Stimulated activated naive CD8-positive, alpha-beta T cell treated with anti-CD3 and anti-CD28 coated beads, Interleukin-15, Interleukin-2, amounts not matched to agents 100 ng/mL and 50 ng/mL, for 24 hours (primary cell): Measurements from ENCODE around the gene GNA15.

ENCODE experiments used
- H3K27ac Mint-ChIP-seq: one replicate; pipeline ENCODE4 v1.8.0; 2021; ENCODE audit warnings: mild to moderate bottlenecking, mixed read lengths
- H3K27me3 Mint-ChIP-seq: one replicate; pipeline ENCODE4 v1.8.0; 2021; ENCODE audit warnings: mixed read lengths
- H3K36me3 Mint-ChIP-seq: one replicate; pipeline ENCODE4 v1.8.0; 2021; ENCODE audit warnings: low read depth, mixed read lengths
- H3K4me1 Mint-ChIP-seq: one replicate; pipeline ENCODE4 v1.8.0; 2021; ENCODE audit warnings: low read depth, mixed read lengths
- H3K4me3 Mint-ChIP-seq: one replicate; pipeline ENCODE4 v1.8.0; 2021; ENCODE audit warnings: mild to moderate bottlenecking, mixed read lengths
- H3K9me3 Mint-ChIP-seq: one replicate; pipeline ENCODE4 v1.8.0; 2021; ENCODE audit warnings: mixed read lengths

Gene GNA15

DNA sequence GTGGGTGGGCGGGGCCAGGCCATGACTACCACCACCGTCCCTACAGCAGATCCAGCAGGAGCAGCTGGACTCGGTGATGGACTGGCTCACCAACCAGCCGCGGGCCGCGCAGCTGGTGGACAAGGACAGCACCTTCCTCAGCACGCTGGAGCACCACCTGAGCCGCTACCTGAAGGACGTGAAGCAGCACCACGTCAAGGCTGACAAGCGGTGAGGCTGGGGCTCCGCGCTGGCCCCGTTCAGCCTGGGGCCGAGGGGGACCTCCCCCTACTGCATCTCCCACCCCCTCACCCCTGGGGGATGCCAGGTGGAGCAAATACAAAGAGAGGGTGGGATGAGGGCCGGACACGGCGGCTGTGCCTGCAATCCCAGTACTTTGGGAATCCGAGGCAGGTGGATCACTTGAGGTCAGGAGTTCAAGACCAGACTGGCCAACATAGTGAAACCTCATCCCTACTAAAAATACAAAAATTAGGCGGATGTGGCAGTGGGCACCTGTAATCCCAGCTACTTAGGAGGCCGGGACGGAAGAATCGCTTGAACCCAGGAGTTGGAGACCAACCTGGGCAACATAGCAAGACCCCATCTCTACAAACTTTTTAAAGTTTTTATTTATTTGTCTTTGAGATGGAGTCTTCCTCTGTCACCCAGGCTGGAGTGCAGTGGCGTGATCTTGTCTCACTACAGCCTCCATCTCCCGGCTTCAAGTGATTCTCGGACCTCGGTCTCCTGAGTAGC lies 70.6 kb downstream of the GNA15 start:
- no peaks in the 10 kb centered on the region for H3K27me3 Mint-ChIP-seq

DNA sequence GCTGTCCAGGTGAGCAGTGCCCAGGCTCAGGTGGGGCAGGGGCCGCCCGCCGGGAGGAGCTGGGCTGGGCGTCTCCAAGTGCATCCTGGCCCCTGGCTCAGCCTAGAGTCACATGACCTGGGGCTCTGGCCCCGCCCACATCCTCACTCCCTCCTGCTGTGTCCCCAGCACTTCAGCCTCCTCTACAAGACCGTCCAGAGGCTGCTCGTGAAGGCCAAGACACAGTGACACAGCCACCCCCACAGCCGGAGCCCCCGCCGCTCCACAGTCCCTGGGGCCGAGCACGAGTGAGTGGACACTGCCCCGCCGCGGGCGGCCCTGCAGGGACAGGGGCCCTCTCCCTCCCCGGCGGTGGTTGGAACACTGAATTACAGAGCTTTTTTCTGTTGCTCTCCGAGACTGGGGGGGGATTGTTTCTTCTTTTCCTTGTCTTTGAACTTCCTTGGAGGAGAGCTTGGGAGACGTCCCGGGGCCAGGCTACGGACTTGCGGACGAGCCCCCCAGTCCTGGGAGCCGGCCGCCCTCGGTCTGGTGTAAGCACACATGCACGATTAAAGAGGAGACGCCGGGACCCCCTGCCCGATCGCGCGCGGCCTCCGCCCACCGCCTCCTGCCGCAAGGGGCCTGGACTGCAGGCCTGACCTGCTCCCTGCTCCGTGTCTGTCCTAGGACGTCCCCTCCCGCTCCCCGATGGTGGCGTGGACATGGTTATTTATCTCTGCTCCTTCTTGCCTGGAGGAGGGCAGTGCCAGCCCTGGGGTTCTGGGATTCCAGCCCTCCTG lies 71.8 kb downstream of the GNA15 start:
- Mint-ChIP-seq H3K4me1 (no peaks in the 10 kb centered on the region), H3K27ac (no peak overlapping the region), H3K9me3 (no peaks in the 10 kb centered on the region), H3K4me3 (no peak overlapping the region), H3K27me3 (no peaks in the 10 kb centered on the region), H3K36me3 (no peaks in the 10 kb centered on the region)

More for the DNA sequence above, 70.6 kb downstream of the GNA15 start:
- no peaks in the 10 kb centered on the region for H3K36me3 Mint-ChIP-seq
- H3K27ac Mint-ChIP-seq, result no peak overlapping the region
- no peaks in the 10 kb centered on the region for H3K9me3 Mint-ChIP-seq
- no peaks in the 10 kb centered on the region for H3K4me1 Mint-ChIP-seq
- no peak overlapping the region for H3K4me3 Mint-ChIP-seq

DNA sequence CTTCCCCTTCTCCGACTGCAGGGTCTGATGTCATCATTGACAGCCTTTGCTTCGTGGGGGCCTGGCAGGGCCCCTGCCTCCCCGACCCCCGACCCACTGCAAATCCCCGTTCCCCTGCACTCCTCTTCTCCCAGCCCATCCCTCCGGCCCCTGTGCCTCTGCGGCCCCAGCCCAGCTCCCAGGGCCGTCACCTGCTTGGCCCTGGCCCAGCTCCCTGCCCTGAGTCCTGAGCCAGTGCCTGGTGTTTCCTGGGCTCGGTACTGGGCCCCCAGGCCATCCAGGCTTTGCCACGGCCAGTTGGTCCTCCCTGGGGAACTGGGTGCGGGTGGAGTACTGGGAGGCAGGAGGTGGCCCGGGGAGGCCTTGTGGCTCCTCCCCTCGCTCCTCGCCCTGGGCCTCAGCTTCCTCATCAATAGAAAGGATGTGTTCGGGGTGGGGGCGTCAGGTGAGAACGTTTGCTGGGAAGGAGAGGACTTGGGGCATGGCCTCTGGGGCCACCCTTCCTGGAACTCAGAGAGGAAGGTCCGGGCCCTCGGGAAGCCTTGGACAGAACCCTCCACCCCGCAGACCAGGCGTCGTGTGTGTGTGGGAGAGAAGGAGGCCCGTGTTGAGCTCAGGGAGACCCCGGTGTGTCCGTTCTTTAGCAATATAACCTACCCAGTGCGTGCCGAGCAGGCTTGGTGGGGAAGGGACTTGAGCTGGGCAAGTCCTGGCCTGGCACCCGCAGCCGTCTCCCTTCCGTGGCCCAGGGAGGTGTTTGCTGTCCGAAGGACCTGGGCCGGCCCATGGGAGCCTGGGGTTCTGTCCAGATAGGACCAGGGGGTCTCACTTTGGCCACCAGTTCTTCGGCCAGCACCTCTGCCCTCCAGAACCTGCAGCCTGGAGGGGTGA lies 72.7 kb downstream of the GNA15 start:
- Mint-ChIP-seq H3K4me1 (no peaks in the 10 kb centered on the region), H3K36me3 (no peaks in the 10 kb centered on the region), H3K4me3 (no peak overlapping the region), H3K27me3 (no peaks in the 10 kb centered on the region), H3K27ac (no peak overlapping the region), H3K9me3 (no peaks in the 10 kb centered on the region)

DNA sequence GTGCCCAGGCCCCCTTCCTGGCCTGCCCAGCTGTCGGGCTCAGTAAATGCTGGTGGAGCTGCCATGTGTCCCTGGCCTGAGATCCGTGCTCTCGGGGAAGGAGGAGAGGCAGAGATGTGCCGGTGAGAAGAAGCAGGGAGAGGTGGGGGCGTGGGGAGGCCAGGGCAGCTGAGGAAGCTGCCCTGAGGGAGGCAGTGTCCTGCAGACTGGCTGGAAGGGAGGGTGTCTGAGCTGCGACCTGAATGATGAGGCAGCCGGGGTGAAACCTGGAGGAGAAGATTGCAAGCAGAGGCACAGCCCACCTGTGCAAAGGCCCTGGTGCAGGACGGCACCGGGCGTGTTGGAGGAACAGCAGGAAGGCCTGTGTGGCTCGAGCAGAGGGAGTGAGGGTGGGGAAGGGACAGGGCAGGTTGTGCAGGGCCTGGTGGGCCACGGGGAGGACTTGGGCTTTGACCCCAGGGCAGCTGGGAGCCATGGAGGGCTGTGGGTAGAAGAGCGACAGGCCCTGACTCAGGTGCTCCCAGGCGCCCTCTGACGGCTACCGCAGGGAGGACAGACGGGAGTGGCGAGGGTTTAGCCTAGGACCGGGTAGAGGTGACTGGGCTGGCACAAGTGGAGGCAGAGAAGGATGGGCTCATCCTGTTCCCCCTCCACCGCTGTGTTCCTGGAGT lies 74.6 kb downstream of the GNA15 start:
- Mint-ChIP-seq H3K27me3 (no peaks in the 10 kb centered on the region), H3K9me3 (no peaks in the 10 kb centered on the region), H3K27ac (peak overlapping the region; percentile 49), H3K36me3 (no peaks in the 10 kb centered on the region), H3K4me3 (no peak overlapping the region), H3K4me1 (no peaks in the 10 kb centered on the region)

DNA sequence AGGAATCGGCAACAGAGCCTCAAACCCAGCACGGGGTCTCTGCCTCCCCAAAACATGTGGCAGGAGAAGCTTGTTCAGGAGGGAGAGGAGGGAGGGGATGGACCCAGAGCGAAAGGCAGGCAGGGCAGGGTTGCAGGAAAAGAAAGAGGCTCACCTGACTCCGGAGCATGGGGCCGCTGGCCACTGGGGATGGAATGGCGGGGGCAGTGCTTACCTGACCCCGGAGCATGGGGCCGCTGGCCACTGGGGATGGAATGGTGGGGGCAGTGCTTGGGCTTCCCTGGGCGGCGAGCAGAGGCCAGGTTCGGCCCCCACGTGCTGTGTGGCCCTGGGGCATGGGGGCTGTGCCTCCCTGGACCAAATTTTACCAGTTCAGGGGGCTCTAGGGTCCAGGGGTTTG lies 75.4 kb downstream of the GNA15 start:
- no peaks in the 10 kb centered on the region for H3K9me3 Mint-ChIP-seq
- H3K4me1 Mint-ChIP-seq, result no peaks in the 10 kb centered on the region
- H3K27me3 Mint-ChIP-seq, result no peaks in the 10 kb centered on the region
- H3K27ac Mint-ChIP-seq, result no peak overlapping the region
- no peak overlapping the region for H3K4me3 Mint-ChIP-seq
- H3K36me3 Mint-ChIP-seq, result no peaks in the 10 kb centered on the region

DNA sequence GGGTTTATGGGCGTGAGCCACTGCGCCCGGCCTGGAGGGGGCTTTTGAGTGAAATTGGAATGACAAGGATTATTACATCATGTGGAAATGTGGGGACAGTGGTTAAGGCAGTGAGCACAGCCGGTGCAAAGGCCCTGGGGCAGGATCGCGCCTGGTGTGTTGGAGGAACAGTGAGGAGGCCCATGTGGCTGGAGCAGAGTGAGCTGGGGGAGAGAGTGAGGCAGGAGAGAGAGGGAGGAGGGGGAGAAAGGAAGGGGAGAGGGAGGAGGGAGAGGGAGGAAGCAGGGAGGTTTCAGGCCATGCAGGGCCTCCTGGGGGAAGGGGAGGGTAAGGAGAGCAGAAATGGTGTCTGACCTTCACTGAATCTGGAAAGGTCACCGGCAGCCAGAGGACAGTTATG lies 77.3 kb downstream of the GNA15 start:
- Mint-ChIP-seq H3K4me1 (no peaks in the 10 kb centered on the region), H3K4me3 (no peak overlapping the region), H3K27me3 (no peaks in the 10 kb centered on the region), H3K36me3 (no peaks in the 10 kb centered on the region), H3K27ac (no peak overlapping the region), H3K9me3 (no peaks in the 10 kb centered on the region)
